H1 (cell line): ENCODE results near the gene ARHGEF12. TPM values are rescaled to one million over a fixed set of nuclear protein-coding genes. Genes with fewer than 3 reads are reported as not detected.

Experiments used
- ASH2L ChIP-seq: fragments of 200-600, 300-600 bp; sonication (generic); IDR thresholded peaks from one replicate; pipeline ENCODE4 v1.7.1; 2017; ENCODE audit warnings: low read length
- BRCA1 ChIP-seq: IDR thresholded peaks from 2 replicates; pipeline ENCODE4 v1.6.1; 2012; ENCODE audit warnings: low read depth, low read length, improper control_type of control experiment
- CEBPB ChIP-seq: IDR thresholded peaks from 2 replicates; pipeline ENCODE4 v1.6.1; 2012; ENCODE audit warnings: low read depth, low read length
- CHD1 ChIP-seq: IDR thresholded peaks from 2 replicates; pipeline ENCODE4 v1.6.1; 2012; ENCODE audit warnings: low read depth, low read length, improper control_type of control experiment
- CHD2 ChIP-seq: IDR thresholded peaks from 2 replicates; pipeline ENCODE4 v1.6.1; 2012; ENCODE audit warnings: low read length, improper control_type of control experiment
- CREB1 ChIP-seq: IDR thresholded peaks from 2 replicates; pipeline ENCODE4 v1.6.1; 2012; ENCODE audit warnings: inconsistent platforms
- CTBP2 ChIP-seq: IDR thresholded peaks from 2 replicates; pipeline ENCODE4 v1.7.0; 2011; ENCODE audit warnings: borderline replicate concordance, mild to moderate bottlenecking, moderate library complexity, mixed read lengths, low read length; ENCODE audit not compliant: insufficient read depth, insufficient read length
- EZH2 ChIP-seq: fragments of 200-600 bp; sonication (generic); IDR thresholded peaks from 2 replicates; pipeline ENCODE4 v1.7.1; 2012; ENCODE audit warnings: low read depth, mild to moderate bottlenecking, moderate library complexity, low read length, inconsistent platforms; ENCODE audit not compliant: severe bottlenecking
- GABPA ChIP-seq: IDR thresholded peaks from 2 replicates; pipeline ENCODE4 v1.6.1; 2011; ENCODE audit warnings: mild to moderate bottlenecking, low read length, moderate library complexity, borderline replicate concordance; ENCODE audit not compliant: insufficient read depth
- KDM4A ChIP-seq: IDR thresholded peaks from one replicate; pipeline ENCODE4 v1.7.1; 2012; ENCODE audit warnings: low read depth, mild to moderate bottlenecking, moderate library complexity, low read length, inconsistent platforms; ENCODE audit not compliant: severe bottlenecking
- KDM5A ChIP-seq: fragments of 200-600 bp; IDR thresholded peaks from 2 replicates; pipeline ENCODE4 v1.7.1; 2012; ENCODE audit warnings: mild to moderate bottlenecking, low read length, inconsistent platforms, mixed read lengths
- MAFK ChIP-seq: IDR thresholded peaks from 2 replicates; pipeline ENCODE4 v1.6.1; 2012; ENCODE audit warnings: low read depth, mild to moderate bottlenecking, improper control_type of control experiment, low read length
- RBBP5 ChIP-seq: IDR thresholded peaks from 2 replicates; pipeline ENCODE4 v1.7.1; 2012; ENCODE audit warnings: low read depth, mild to moderate bottlenecking, inconsistent platforms, low read length, moderate library complexity, borderline replicate concordance
- SAP30 ChIP-seq: fragments of 300-600 bp; sonication (generic); IDR thresholded peaks from 2 replicates; pipeline ENCODE4 v1.7.1; 2012; ENCODE audit warnings: low read length, moderate library complexity, mild to moderate bottlenecking, inconsistent platforms; ENCODE audit not compliant: insufficient read depth, insufficient replicate concordance
- TAF1 ChIP-seq: IDR thresholded peaks from 2 replicates; pipeline ENCODE4 v1.6.1; 2011; ENCODE audit warnings: mild to moderate bottlenecking, low read depth, low read length
- TBP ChIP-seq: IDR thresholded peaks from 2 replicates; pipeline ENCODE4 v1.6.1; 2011; ENCODE audit warnings: low read depth, low read length, improper control_type of control experiment
- TCF12 ChIP-seq: IDR thresholded peaks from 2 replicates; pipeline ENCODE4 v1.6.1; 2011; ENCODE audit warnings: low read depth, mild to moderate bottlenecking, low read length
- polyA plus RNA-seq, 7 experiments: library from polyadenylated mRNA; depleted of rRNA in 3 of 7; stranded (reverse) in 5 of 7; unstranded in 2 of 7; fragments of >200 nt in 5 of 7; fragments of 200-250 nt in 2 of 7; gene quantifications; 1 replicate in 5 of 7; 2 replicates in 1 of 7; 4 replicates in 1 of 7; pipeline versions ENCODE4 v1.2.1 to v1.2.3, GENCODE V29; 2011 to 2013; ENCODE audit warnings: missing spikeins in 2 of 7, mixed read lengths in 2 of 7
- total RNA-seq: library from RNA; stranded (reverse); fragmentation: NEBNext Ultra II Directional; extraction: Animal tissue kit (Norgen Biotek cat#: 25700); gene quantifications from 2 replicates; pipeline ENCODE4 v1.2.1, GENCODE V29; 2021
- TF ChIP-seq, protein P1 (sequence below): IDR thresholded peaks from 2 replicates; pipeline ENCODE4 v1.6.1; 2011; ENCODE audit warnings: low read length, improper control_type of control experiment
- TF ChIP-seq, protein P2 (sequence below), 3 experiments: IDR thresholded peaks; 1 replicate in 2 of 3; 2 replicates in 1 of 3; pipeline versions ENCODE4 v1.5.1 to v1.6.1; 2011; ENCODE audit warnings: low read length in 3 of 3, mild to moderate bottlenecking in 3 of 3, inconsistent platforms in 2 of 3, low read depth in 1 of 3, moderate library complexity in 1 of 3; ENCODE audit not compliant: insufficient read depth in 1 of 3; ENCODE audit errors: control extremely low read depth in 1 of 3
- TF ChIP-seq, protein P3 (sequence below): IDR thresholded peaks from 2 replicates; pipeline ENCODE4 v1.6.1; 2012; ENCODE audit warnings: inconsistent platforms

The ARHGEF12 gene
- total and polyA plus RNA-seq, 2 of the 8 experiments (the other 6 are each of a cell fraction or from before 2014, with no cell fraction given), result 5.1 to 33.7 TPM

DNA sequence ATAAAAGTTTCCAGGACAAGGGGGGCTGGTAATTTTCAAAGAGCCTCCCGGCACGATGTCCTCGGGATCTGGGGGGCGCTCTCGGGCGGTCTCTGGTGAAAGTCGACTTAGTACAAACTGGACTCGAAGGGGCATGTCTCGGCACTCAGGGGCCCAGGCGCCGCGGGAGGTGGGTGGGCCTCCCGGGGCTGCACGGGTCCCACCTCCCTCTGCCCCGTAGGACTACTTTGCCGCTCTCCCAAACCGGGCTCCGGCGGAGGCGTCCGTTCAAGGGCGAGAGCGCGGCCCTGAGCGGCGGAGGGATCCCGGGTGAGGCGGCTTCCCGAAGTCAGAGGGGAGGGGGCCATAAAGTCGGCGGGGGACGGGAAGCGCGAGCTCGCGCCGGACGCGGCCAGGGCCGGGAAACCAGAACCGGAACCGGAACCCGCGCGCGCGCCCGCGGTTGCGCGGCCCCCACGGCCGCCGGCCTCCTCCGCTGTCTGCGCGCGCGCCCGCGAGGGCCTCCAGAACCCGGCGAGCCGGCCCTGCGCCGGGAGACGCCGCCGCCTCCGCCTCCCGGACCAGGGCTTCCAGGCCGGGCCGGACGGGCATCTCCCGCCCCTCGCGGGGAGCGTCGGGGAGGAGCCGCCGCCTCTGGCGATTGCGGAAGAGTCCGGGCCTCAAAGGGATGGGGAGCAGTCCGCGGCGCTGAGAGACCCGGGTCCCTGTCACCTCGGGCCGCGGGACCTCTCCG lies at the start of gene ARHGEF12 (continued):
- TF ChIP-seq, protein P1, sequence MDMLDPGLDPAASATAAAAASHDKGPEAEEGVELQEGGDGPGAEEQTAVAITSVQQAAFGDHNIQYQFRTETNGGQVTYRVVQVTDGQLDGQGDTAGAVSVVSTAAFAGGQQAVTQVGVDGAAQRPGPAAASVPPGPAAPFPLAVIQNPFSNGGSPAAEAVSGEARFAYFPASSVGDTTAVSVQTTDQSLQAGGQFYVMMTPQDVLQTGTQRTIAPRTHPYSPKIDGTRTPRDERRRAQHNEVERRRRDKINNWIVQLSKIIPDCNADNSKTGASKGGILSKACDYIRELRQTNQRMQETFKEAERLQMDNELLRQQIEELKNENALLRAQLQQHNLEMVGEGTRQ, result no peak
- TF ChIP-seq CEBPB (no peak), GABPA (peak; percentile 81; the same call in 1 of the 2 replicates), TBP (peak; percentile 64), CTBP2 (peak; percentile 61), CHD2 (peak; percentile 97), BRCA1 (no peak), MAFK (no peak), CHD1 (no peak), KDM5A (no peak), ASH2L (peak; percentile 78), SAP30 (no peak), KDM4A (peak; percentile 76), TCF12 (0 out of 2 replicates have a peak, but pooled peaks have one; percentile 64), TAF1 (peak; percentile 65), RBBP5 (peak; percentile 72), CREB1 (peak; percentile 55; the same call in 1 of the 2 replicates), EZH2 (no peak)
- TF ChIP-seq, protein P2, sequence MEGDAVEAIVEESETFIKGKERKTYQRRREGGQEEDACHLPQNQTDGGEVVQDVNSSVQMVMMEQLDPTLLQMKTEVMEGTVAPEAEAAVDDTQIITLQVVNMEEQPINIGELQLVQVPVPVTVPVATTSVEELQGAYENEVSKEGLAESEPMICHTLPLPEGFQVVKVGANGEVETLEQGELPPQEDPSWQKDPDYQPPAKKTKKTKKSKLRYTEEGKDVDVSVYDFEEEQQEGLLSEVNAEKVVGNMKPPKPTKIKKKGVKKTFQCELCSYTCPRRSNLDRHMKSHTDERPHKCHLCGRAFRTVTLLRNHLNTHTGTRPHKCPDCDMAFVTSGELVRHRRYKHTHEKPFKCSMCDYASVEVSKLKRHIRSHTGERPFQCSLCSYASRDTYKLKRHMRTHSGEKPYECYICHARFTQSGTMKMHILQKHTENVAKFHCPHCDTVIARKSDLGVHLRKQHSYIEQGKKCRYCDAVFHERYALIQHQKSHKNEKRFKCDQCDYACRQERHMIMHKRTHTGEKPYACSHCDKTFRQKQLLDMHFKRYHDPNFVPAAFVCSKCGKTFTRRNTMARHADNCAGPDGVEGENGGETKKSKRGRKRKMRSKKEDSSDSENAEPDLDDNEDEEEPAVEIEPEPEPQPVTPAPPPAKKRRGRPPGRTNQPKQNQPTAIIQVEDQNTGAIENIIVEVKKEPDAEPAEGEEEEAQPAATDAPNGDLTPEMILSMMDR (IDR thresholded peaks at IDR 0.05; ENCODE audit: control extremely low read depth in 1 of 3, insufficient read depth in 1 of 3, low read depth in 1 of 3, low read length in 3 of 3), result peak in 2 of 3 experiments; percentile 1 to 17; a peak in 1 of 4 replicates
- TF ChIP-seq, protein P3, sequence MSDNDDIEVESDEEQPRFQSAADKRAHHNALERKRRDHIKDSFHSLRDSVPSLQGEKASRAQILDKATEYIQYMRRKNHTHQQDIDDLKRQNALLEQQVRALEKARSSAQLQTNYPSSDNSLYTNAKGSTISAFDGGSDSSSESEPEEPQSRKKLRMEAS, result peak; percentile 36; the same call in 1 of the 2 replicates
